IMR-90 (cell line): ENCODE measurements around the gene TXLNA. TPM values are rescaled to one million over a fixed set of nuclear protein-coding genes. Genes with fewer than 3 reads are reported as not detected.

ENCODE experiments used
- ATAC-seq: fragments of 200-7000 bp; cut with Tn5 transposase; 2 replicates; pipeline ENCODE4 v1.9.1; 2020; ENCODE audit warnings: low read depth, mild to moderate bottlenecking, moderate library complexity
- BruUV-seq: library from RNA; stranded (reverse); fragments of 400-500 nt; replicated peaks from 2 replicates; lab custom pipeline; 2021; lab: Mats Ljungman, UMichigan
- CTCF ChIA-PET: fragments of 300-600 bp; formaldehyde crosslinking; extraction: SDS; loops from one replicate; lab custom pipeline; 2021; ENCODE audit warnings: antibody characterized with exemption; lab: Yijun Ruan, JAX
- POLR2A ChIA-PET: fragments of 300-600 bp; sonication (Branson Sonifier 250); formaldehyde crosslinking; loops from one replicate; lab custom pipeline; 2022; ENCODE audit warnings: antibody characterized with exemption; ENCODE audit not compliant: unreplicated experiment; lab: Charles Lee
- DNase-seq: peaks from one replicate; pipeline ENCODE4 v3.0.0; 2013
- H2AFZ ChIP-seq: replicated peaks from 2 replicates; pipeline ENCODE3; 2013; ENCODE audit warnings: low read length, mild to moderate bottlenecking; ENCODE audit not compliant: poor library complexity
- H2AK5ac ChIP-seq: 2 replicates; pipeline ENCODE4 v1.6.1; 2013; ENCODE audit warnings: low read depth, low read length, inconsistent platforms
- H2AK9ac ChIP-seq: replicated peaks from 2 replicates; pipeline ENCODE3; 2013; ENCODE audit warnings: mild to moderate bottlenecking, low read depth, low read length, moderate library complexity; ENCODE audit not compliant: poor library complexity
- H2BK120ac ChIP-seq: 2 replicates; pipeline ENCODE4 v1.6.1; 2013; ENCODE audit warnings: low read depth, low read length, inconsistent platforms
- H2BK15ac ChIP-seq: 3 replicates; pipeline ENCODE4 v1.6.1; 2013; ENCODE audit warnings: low read depth, low read length, inconsistent platforms
- H2BK20ac ChIP-seq: 2 replicates; pipeline ENCODE4 v1.6.1; 2013; ENCODE audit warnings: low read depth, mild to moderate bottlenecking, inconsistent platforms, low read length, moderate library complexity
- H2BK5ac ChIP-seq: 2 replicates; pipeline ENCODE4 v1.6.1; 2013; ENCODE audit warnings: mild to moderate bottlenecking, low read depth, low read length, inconsistent platforms; ENCODE audit not compliant: poor library complexity, severe bottlenecking
- H3K14ac ChIP-seq: replicated peaks from 2 replicates; pipeline ENCODE4 v1.6.1; 2013; ENCODE audit warnings: low read depth, low read length, inconsistent platforms
- H3K18ac ChIP-seq: 2 replicates; pipeline ENCODE4 v1.6.1; 2013; ENCODE audit warnings: low read depth, low read length, control low read depth
- H3K23ac ChIP-seq: 2 replicates; pipeline ENCODE4 v1.6.1; 2013; ENCODE audit warnings: low read depth, low read length, inconsistent platforms
- H3K27ac ChIP-seq: 2 replicates; pipeline ENCODE4 v1.5.1; 2013; ENCODE audit warnings: mild to moderate bottlenecking, control low read depth, low read length; ENCODE audit not compliant: insufficient read depth
- H3K27me3 ChIP-seq: 2 replicates; pipeline ENCODE4 v1.6.1; 2013; ENCODE audit warnings: low read length; ENCODE audit not compliant: control insufficient read depth, insufficient read depth
- H3K36me3 ChIP-seq: 2 replicates; pipeline ENCODE4 v1.6.1; 2013; ENCODE audit warnings: low read length, mixed read lengths; ENCODE audit not compliant: control insufficient read depth, insufficient read depth
- H3K4ac ChIP-seq: 2 replicates; pipeline ENCODE4 v1.6.1; 2013; ENCODE audit warnings: low read depth, low read length, inconsistent platforms
- H3K4me1 ChIP-seq: 2 replicates; pipeline ENCODE4 v1.6.1; 2013; ENCODE audit warnings: low read length, mixed read lengths; ENCODE audit not compliant: control insufficient read depth, insufficient read depth
- H3K4me2 ChIP-seq: 2 replicates; pipeline ENCODE4 v1.6.1; 2013; ENCODE audit warnings: low read depth, mild to moderate bottlenecking, control low read depth, low read length, moderate library complexity
- H3K4me3 ChIP-seq: 2 replicates; pipeline ENCODE4 v1.5.1; 2013; ENCODE audit warnings: low read depth, mild to moderate bottlenecking, control low read depth, low read length, moderate library complexity; ENCODE audit not compliant: insufficient read depth
- H3K56ac ChIP-seq: 2 replicates; pipeline ENCODE4 v1.6.1; 2013; ENCODE audit warnings: low read length, inconsistent platforms; ENCODE audit not compliant: insufficient read depth; ENCODE audit errors: extremely low read depth
- H3K79me1 ChIP-seq, 2 experiments: 2 replicates each; pipeline ENCODE4 v1.6.1; 2013; ENCODE audit warnings: low read length in 2 of 2, inconsistent platforms in 1 of 2, low read depth in 1 of 2
- H3K9ac ChIP-seq: 2 replicates; pipeline ENCODE4 v1.6.1; 2013; ENCODE audit warnings: low read depth, low read length, control low read depth
- H3K9me1 ChIP-seq: 2 replicates; pipeline ENCODE4 v1.6.1; 2013; ENCODE audit warnings: low read length, inconsistent platforms; ENCODE audit not compliant: insufficient read depth
- H3K9me3 ChIP-seq: 2 replicates; pipeline ENCODE4 v1.6.1; 2013; ENCODE audit warnings: low read length; ENCODE audit not compliant: control insufficient read depth, insufficient read depth
- H4K20me1 ChIP-seq: 2 replicates; pipeline ENCODE4 v1.6.1; 2013; ENCODE audit warnings: low read length, inconsistent platforms; ENCODE audit not compliant: insufficient read depth
- H4K5ac ChIP-seq: 2 replicates; pipeline ENCODE4 v1.6.1; 2013; ENCODE audit warnings: mild to moderate bottlenecking, low read depth, low read length, control low read depth
- H4K8ac ChIP-seq, 2 experiments: 2 replicates each; pipeline ENCODE4 v1.6.1; 2013; ENCODE audit warnings: low read depth in 2 of 2, low read length in 2 of 2, control low read depth in 1 of 2, inconsistent platforms in 1 of 2
- H4K91ac ChIP-seq: 2 replicates; pipeline ENCODE4 v1.6.1; 2013; ENCODE audit warnings: low read depth, low read length, inconsistent platforms; ENCODE audit not compliant: insufficient read depth
- BHLHE40 ChIP-seq: fragments of 150-350 bp; IDR thresholded peaks from 2 replicates; pipeline ENCODE4 v1.6.1; 2016; ENCODE audit warnings: mild to moderate bottlenecking, low read depth, low read length
- CEBPB ChIP-seq: IDR thresholded peaks from 2 replicates; pipeline ENCODE4 v1.6.1; 2012; ENCODE audit warnings: low read depth, low read length, improper control_type of control experiment
- CTCF ChIP-seq: conservative IDR thresholded peaks from 2 replicates; pipeline ENCODE4 v1.5.1; 2012; ENCODE audit warnings: mild to moderate bottlenecking, low read depth, low read length, improper control_type of control experiment
- ELK1 ChIP-seq: fragments of 150-350 bp; IDR thresholded peaks from 2 replicates; pipeline ENCODE4 v1.6.1; 2016; ENCODE audit warnings: low read depth, mild to moderate bottlenecking, low read length, moderate library complexity, borderline replicate concordance
- FOS ChIP-seq: fragments of 150-350 bp; IDR thresholded peaks from 2 replicates; pipeline ENCODE4 v1.6.1; 2016; ENCODE audit warnings: low read depth, low read length
- MAZ ChIP-seq: IDR thresholded peaks from 2 replicates; pipeline ENCODE4 v1.6.1; 2012; ENCODE audit warnings: low read depth, mild to moderate bottlenecking, low read length, improper control_type of control experiment, moderate library complexity, borderline replicate concordance
- NFE2L2 ChIP-seq: fragments of 150-350 bp; IDR thresholded peaks from 2 replicates; pipeline ENCODE4 v1.6.1; 2016; ENCODE audit warnings: low read depth, mild to moderate bottlenecking, low read length
- POLR2A ChIP-seq: IDR thresholded peaks from 2 replicates; pipeline ENCODE4 v1.6.1; 2012; ENCODE audit warnings: mild to moderate bottlenecking, low read depth, low read length
- RFX5 ChIP-seq: IDR thresholded peaks from 2 replicates; pipeline ENCODE4 v1.8.0; 2012; ENCODE audit warnings: low read depth, mild to moderate bottlenecking, low read length, moderate library complexity
- SMC3 ChIP-seq: fragments of 150-350 bp; IDR thresholded peaks from 2 replicates; pipeline ENCODE4 v1.6.1; 2016; ENCODE audit warnings: low read depth, mild to moderate bottlenecking, antibody characterized with exemption, low read length, moderate library complexity
- USF2 ChIP-seq: fragments of 150-350 bp; IDR thresholded peaks from 2 replicates; pipeline ENCODE4 v1.6.1; 2017; ENCODE audit warnings: mild to moderate bottlenecking, antibody characterized with exemption, low read length, low read depth
- WGBS, 2 experiments: methylation state at CpG; one replicate each; pipeline versions ENCODE4 v1.1.5 to v1.1.7; 2013; ENCODE audit warnings: missing lambda C conversion rate in 2 of 2; ENCODE audit not compliant: insufficient read length in 1 of 2; ENCODE audit errors: extremely low coverage in 2 of 2; 5-methylcytosine and 5-hydroxymethylcytosine counted together
- dilution Hi-C: fragments of 300-500 bp; cut with HindIII; formaldehyde crosslinking; loops from one replicate; pipeline ENCODE4 v1.14.3; 2018; ENCODE audit warnings: low sequenced_read_pairs; ENCODE audit not compliant: unreplicated experiment
- in situ Hi-C: fragments of 300-500 bp; cut with MboI; formaldehyde crosslinking; loops from 3 replicates; pipeline ENCODE4 v1.14.3; 2019; ENCODE audit warnings: low sequenced_read_pairs, inconsistent platforms, mixed read lengths
- intact Hi-C: fragments of 100-400 bp; cut with micrococcal nuclease; formaldehyde crosslinking; loops from 2 replicates; pipeline ENCODE4 v1.10.0; 2022
- polyA plus RNA-seq, 3 experiments: library from polyadenylated mRNA; depleted of rRNA; stranded (reverse); fragments of >200 nt; gene quantifications; 2 replicates each; pipeline ENCODE4 v1.2.3, GENCODE V29; 2012; ENCODE audit warnings: low replicate concordance in 1 of 3
- total RNA-seq: library from RNA; depleted of rRNA; stranded (reverse); fragments of >200 nt; gene quantifications from 2 replicates; pipeline ENCODE4 v1.2.3, GENCODE V29; 2012

Gene TXLNA
- total and polyA plus RNA-seq, 2 of the 4 experiments (the other 2 are of a cell fraction), result 47.6 to 102 TPM

DNA sequence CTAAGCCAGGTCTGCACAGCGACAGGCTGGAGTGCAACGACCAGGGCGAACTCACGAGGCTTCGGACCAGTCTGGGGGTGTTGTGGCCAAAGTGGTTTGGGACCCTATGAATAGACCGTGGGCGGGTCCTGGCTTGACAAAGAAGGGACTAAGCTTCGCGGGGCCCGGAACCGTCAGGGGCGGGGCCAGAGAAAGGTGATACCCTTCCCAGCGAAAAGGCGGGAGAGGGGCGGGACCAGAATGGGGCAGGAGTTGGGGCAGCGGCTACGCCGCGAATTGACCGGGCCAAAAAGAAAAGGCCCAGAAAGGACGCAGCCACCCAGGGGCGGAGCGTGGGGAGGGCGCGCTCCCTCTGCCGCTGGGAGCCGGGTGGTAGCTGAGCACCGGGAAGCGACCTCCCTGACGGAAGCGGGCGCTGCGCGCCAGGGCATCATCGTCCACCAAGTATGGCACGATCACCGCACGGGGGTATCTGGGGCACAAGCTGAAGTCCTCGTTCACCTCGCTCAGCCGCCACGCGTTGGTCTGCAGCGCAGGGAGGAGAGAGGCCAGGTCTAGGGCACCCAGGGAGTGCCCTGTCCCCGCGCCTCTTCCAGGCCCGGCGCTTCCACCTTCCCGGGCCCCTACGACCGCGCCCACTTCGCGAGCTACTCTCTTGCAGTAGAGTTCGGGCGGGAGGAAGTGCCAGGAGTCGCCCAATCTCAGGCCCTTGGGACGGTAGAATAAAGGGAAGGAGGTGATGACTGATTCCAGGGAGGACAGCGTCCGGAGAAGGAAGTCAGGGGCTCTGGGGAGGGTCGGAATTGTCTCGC is 60.9 kb downstream of the TXLNA start:
- Histone ChIP-seq H2BK5ac (no peak overlapping the region), H3K27ac (peak overlapping the region; percentile 45), H3K4me2 (peak overlapping the region; percentile 86), H3K9me3 (no peaks in the 10 kb centered on the region), H2AFZ (peak overlapping the region; percentile 89), H3K79me1 (peaks cover 0 to 29% of the 10 kb centered on the region in 2 experiments; a peak in 2 of 4 replicates), H3K9me1 (0 out of 2 replicates have a peak, but pooled peaks cover 11% of the 10 kb centered on the region), H3K27me3 (no peaks in the 10 kb centered on the region), H3K36me3 (no peaks in the 10 kb centered on the region), H4K20me1 (no peaks in the 10 kb centered on the region), H2BK120ac (peak overlapping the region; percentile 72), H3K4me3 (peak overlapping the region; percentile 51), H3K9ac (peak overlapping the region; percentile 66), H2BK15ac (peak overlapping the region; percentile 42; the same call in 2 of the 3 replicates), H2BK20ac (peak overlapping the region; percentile 55; the same call in 1 of the 2 replicates), H3K18ac (peak overlapping the region; percentile 2; the same call in 1 of the 2 replicates), H3K4ac (peak overlapping the region; percentile 86), H3K14ac (peak overlapping the region; percentile 84), H2AK9ac (peak overlapping the region; percentile 92), H4K8ac (peak overlapping the region; percentile 87 to 89), H4K5ac (peak overlapping the region; percentile 58), H3K4me1 (peaks cover 12% of the 10 kb centered on the region), H3K56ac (peak overlapping the region; percentile 56; the same call in 1 of the 2 replicates), H3K23ac (peak overlapping the region; percentile 80), H4K91ac (peak overlapping the region; percentile 79), H2AK5ac (peak overlapping the region; percentile 83)
- POLR2A ChIA-PET, result no interaction called here
- TF ChIP-seq ELK1, result no peak
- TF ChIP-seq CTCF, result 0 out of 2 replicates have a peak, but pooled peaks have one; percentile 18
- TF ChIP-seq RFX5, result no peak
- TF ChIP-seq POLR2A, result 0 out of 2 replicates have a peak, but pooled peaks have one; percentile 14
- no peak for TF ChIP-seq USF2
- no peak for TF ChIP-seq BHLHE40
- no peak for TF ChIP-seq NFE2L2
- no peak for TF ChIP-seq SMC3
- peak; percentile 37; the same call in 1 of the 2 replicates for TF ChIP-seq MAZ
- no peak for TF ChIP-seq CEBPB
- TF ChIP-seq FOS, result no peak
- CTCF ChIA-PET, result interaction anchor here (0.6 to 1.9 kb wide), 5 partner anchors 8 to 76 kb away, joined by 3 to 6 read pairs (median 5); no protein-coding TSS in a partner anchor
- BruUV-seq, result no TSS peak
- dilution Hi-C loops (no loop called here), intact Hi-C loops (loop anchor here (5.0 kb wide), 2 partner anchors 72 to 92 kb away; no protein-coding TSS in a partner anchor), in situ Hi-C loops (no loop called here)
- ATAC-seq (peak; percentile 57), DNase-seq (peak; percentile 39)
- WGBS, 2 experiments, result 7% methylated on average over 24 of the region's 62 CpGs; no CpG with 5 or more reads in 1 of the 2 experiments
